Measurements from ENCODE around the gene FBXW8. TPM values are rescaled to one million over a fixed set of nuclear protein-coding genes. Genes with fewer than 3 reads are reported as not detected.

Gene FBXW8
- 10 to 100 TPM in 2 of 4 donors, 1 to 10 TPM in 2; 7.4 to 15.4 (median 10.2) TPM for total RNA-seq

- 0% methylated on average over 1 to 2 of the region's 82 CpGs for WGBS, 2 donors
- Histone ChIP-seq H3K36me3 (no peaks in the 10 kb centered on the region), H3K9me3 (no peaks in the 10 kb centered on the region), H3K27ac (peak within 1 kb of the TSS; percentile 74 to 90 (median 84)), H3K4me1 (peaks cover 0 to 26% (median 8%) of the 10 kb centered on the region in 3 donors), H3K27me3 (no peaks in the 10 kb centered on the region), H3K4me3 (peak within 1 kb of the TSS; percentile 63 to 90 (median 88))
- DNase-seq, result no peak
- intact Hi-C loops (cut with DNase I), result no loop called here
- TF ChIP-seq CTCF (IDR thresholded peaks at IDR 0.05) (no peak), POLR2A (IDR thresholded peaks at IDR 0.05) (peak in 1 of 4 donors; percentile 27)
Measured at GRCh38 chr12:116910645-116911451, at the start of gene FBXW8. FBXW8 (plus strand) TSS chr12:116910950; CDS start chr12:116911038, 88 bp downstream.

GRCh38 chr12:116861320-116861719 lies 49.4 kb upstream of the FBXW8 start:
- Histone ChIP-seq H3K27ac (no peak overlapping the region), H3K4me1 (peaks cover 0 to 6% (median 0%) of the 10 kb centered on the region in 3 donors), H3K36me3 (no peaks in the 10 kb centered on the region), H3K4me3 (no peak overlapping the region), H3K27me3 (peaks cover 0 to 66% (median 0%) of the 10 kb centered on the region in 4 donors), H3K9me3 (no peaks in the 10 kb centered on the region)
- TF ChIP-seq CTCF (IDR thresholded peaks at IDR 0.05) (no peak), POLR2A (IDR thresholded peaks at IDR 0.05) (no peak)
- intact Hi-C loops (cut with DNase I), result no loop called here
- WGBS, 2 donors, result 21 to 33% methylated on average over 9 to 12 of the region's 12 CpGs
- DNase-seq, result no peak

- no peak for DNase-seq
- H3K27me3 ChIP-seq, result peaks cover 0 to 57% (median 0%) of the 10 kb centered on the region in 4 donors
- no peak overlapping the region for H3K4me3 ChIP-seq
- no peaks in the 10 kb centered on the region for H3K9me3 ChIP-seq
- H3K27ac ChIP-seq, result no peak overlapping the region
- no peaks in the 10 kb centered on the region for H3K36me3 ChIP-seq
- WGBS, 2 donors, result 90 to 91% methylated on average over 4 of the region's 4 CpGs
- TF ChIP-seq POLR2A (IDR thresholded peaks at IDR 0.05) (no peak), CTCF (IDR thresholded peaks at IDR 0.05) (no peak)
- intact Hi-C loops (cut with DNase I), result no loop called here
- H3K4me1 ChIP-seq, result peaks cover 0 to 6% (median 0%) of the 10 kb centered on the region in 3 donors
Measured at GRCh38 chr12:116862167-116862566, 48.6 kb upstream of the FBXW8 start.

- H3K4me1 ChIP-seq, result peaks cover 0 to 6% (median 0%) of the 10 kb centered on the region in 3 donors
- peak in 2 of 6 experiments; percentile 19 to 44 for TF ChIP-seq CTCF (IDR thresholded peaks at IDR 0.05)
- no peak for TF ChIP-seq POLR2A (IDR thresholded peaks at IDR 0.05)
- no peaks in the 10 kb centered on the region for H3K36me3 ChIP-seq
- no peak for DNase-seq
- H3K4me3 ChIP-seq, result no peak overlapping the region
- intact Hi-C loops (cut with DNase I), result no loop called here
- H3K27me3 ChIP-seq, result peaks cover 0 to 46% (median 0%) of the 10 kb centered on the region in 4 donors
- H3K9me3 ChIP-seq, result no peaks in the 10 kb centered on the region
- no peak overlapping the region for H3K27ac ChIP-seq
- WGBS, 2 donors, result 47% methylated on average over 5 to 6 of the region's 6 CpGs
Measured at GRCh38 chr12:116863275-116863767, 47.4 kb upstream of the FBXW8 start.

Data from esophagus squamous epithelium (tissue), 5 donors.